ENCODE data around the gene EPHA1. TPM values are rescaled to one million over a fixed set of nuclear protein-coding genes. Genes with fewer than 3 reads are reported as not detected.
"Not testable (repeated sequence)": the region's sequence is repeated elsewhere in the genome, so short reads cannot be mapped to it uniquely, and the experiment has no call there.

The EPHA1 gene
- total RNA-seq, 1 donor from 2014 or later: 4.7 TPM

DNA sequence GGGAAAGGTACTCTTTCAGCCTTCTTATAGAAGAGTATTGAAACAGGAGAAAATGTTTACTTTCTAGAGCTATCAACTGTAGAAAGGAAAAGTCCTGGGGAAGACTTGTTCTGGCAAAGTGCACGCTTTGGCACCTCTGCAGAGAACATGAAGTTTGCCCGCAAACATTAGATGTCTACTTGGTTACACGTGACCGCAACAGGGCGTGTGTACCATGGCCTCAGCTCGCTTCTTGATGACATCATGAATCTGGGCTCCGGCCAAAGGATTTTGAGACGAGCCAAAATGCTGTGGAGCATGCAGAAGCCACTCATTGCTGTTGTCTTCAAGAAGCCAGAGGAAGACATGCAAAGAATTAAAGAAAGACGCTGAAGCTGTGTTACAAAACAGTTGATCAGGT lies 26.0 kb upstream of the EPHA1 start:
- no peak for DNase-seq
- TF ChIP-seq, protein P1, sequence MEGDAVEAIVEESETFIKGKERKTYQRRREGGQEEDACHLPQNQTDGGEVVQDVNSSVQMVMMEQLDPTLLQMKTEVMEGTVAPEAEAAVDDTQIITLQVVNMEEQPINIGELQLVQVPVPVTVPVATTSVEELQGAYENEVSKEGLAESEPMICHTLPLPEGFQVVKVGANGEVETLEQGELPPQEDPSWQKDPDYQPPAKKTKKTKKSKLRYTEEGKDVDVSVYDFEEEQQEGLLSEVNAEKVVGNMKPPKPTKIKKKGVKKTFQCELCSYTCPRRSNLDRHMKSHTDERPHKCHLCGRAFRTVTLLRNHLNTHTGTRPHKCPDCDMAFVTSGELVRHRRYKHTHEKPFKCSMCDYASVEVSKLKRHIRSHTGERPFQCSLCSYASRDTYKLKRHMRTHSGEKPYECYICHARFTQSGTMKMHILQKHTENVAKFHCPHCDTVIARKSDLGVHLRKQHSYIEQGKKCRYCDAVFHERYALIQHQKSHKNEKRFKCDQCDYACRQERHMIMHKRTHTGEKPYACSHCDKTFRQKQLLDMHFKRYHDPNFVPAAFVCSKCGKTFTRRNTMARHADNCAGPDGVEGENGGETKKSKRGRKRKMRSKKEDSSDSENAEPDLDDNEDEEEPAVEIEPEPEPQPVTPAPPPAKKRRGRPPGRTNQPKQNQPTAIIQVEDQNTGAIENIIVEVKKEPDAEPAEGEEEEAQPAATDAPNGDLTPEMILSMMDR (IDR thresholded peaks at IDR 0.05; ENCODE audit: partially characterized antibody, unreplicated experiment): no peak
- no peak overlapping the region for H3K27ac Mint-ChIP-seq (ENCODE audit: unreplicated experiment)
- H3K4me1 Mint-ChIP-seq (ENCODE audit: low read depth, unreplicated experiment): no peaks in the 10 kb centered on the region
- H3K4me3 Mint-ChIP-seq (ENCODE audit: unreplicated experiment): no peak overlapping the region
- peaks cover 2% of the 10 kb centered on the region for H3K27me3 Mint-ChIP-seq (ENCODE audit: unreplicated experiment)
- no peaks in the 10 kb centered on the region for H3K36me3 Mint-ChIP-seq (ENCODE audit: unreplicated experiment)
- H3K9me3 Mint-ChIP-seq (ENCODE audit: unreplicated experiment): no peaks in the 10 kb centered on the region

DNA sequence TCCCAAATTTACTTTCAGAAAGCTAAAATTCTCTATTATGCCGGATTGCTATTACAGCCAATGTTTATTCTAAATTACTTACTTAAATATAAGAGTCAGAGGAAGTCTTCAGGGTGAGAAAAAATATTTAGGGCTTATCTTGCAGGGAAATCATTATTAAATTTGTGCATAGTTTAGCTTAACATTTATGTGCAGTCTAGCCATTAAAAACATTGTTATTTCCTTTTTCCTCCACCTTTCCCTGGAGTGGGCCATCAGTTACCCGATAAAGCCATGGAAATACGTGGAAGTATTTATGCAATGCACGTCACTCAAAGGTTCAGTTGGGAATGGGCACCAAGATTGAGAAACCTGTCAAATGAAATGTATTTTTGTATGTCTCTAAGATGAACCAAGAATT lies 25.1 kb upstream of the EPHA1 start:
- TF ChIP-seq, protein P1 (IDR thresholded peaks at IDR 0.05; ENCODE audit: partially characterized antibody, unreplicated experiment): no peak

GRCh38 chr7:143431109-143431508 lies 22.5 kb upstream of the EPHA1 start:
- H3K27ac Mint-ChIP-seq (ENCODE audit: unreplicated experiment): no peak overlapping the region
- H3K4me1 Mint-ChIP-seq (ENCODE audit: low read depth, unreplicated experiment): no peaks in the 10 kb centered on the region
- H3K36me3 Mint-ChIP-seq (ENCODE audit: unreplicated experiment): no peaks in the 10 kb centered on the region
- no peak for DNase-seq
- H3K4me3 Mint-ChIP-seq (ENCODE audit: unreplicated experiment): no peak overlapping the region
- TF ChIP-seq, protein P1 (IDR thresholded peaks at IDR 0.05; ENCODE audit: partially characterized antibody, unreplicated experiment): no peak
- peaks cover 2% of the 10 kb centered on the region for H3K27me3 Mint-ChIP-seq (ENCODE audit: unreplicated experiment)
- H3K9me3 Mint-ChIP-seq (ENCODE audit: unreplicated experiment): no peaks in the 10 kb centered on the region

More for the DNA sequence above, 25.1 kb upstream of the EPHA1 start:
- H3K4me1 Mint-ChIP-seq (ENCODE audit: low read depth, unreplicated experiment): no peaks in the 10 kb centered on the region
- DNase-seq: no peak
- no peak overlapping the region for H3K4me3 Mint-ChIP-seq (ENCODE audit: unreplicated experiment)
- no peaks in the 10 kb centered on the region for H3K9me3 Mint-ChIP-seq (ENCODE audit: unreplicated experiment)
- H3K27me3 Mint-ChIP-seq (ENCODE audit: unreplicated experiment): peaks cover 2% of the 10 kb centered on the region
- no peak overlapping the region for H3K27ac Mint-ChIP-seq (ENCODE audit: unreplicated experiment)
- no peaks in the 10 kb centered on the region for H3K36me3 Mint-ChIP-seq (ENCODE audit: unreplicated experiment)

DNA sequence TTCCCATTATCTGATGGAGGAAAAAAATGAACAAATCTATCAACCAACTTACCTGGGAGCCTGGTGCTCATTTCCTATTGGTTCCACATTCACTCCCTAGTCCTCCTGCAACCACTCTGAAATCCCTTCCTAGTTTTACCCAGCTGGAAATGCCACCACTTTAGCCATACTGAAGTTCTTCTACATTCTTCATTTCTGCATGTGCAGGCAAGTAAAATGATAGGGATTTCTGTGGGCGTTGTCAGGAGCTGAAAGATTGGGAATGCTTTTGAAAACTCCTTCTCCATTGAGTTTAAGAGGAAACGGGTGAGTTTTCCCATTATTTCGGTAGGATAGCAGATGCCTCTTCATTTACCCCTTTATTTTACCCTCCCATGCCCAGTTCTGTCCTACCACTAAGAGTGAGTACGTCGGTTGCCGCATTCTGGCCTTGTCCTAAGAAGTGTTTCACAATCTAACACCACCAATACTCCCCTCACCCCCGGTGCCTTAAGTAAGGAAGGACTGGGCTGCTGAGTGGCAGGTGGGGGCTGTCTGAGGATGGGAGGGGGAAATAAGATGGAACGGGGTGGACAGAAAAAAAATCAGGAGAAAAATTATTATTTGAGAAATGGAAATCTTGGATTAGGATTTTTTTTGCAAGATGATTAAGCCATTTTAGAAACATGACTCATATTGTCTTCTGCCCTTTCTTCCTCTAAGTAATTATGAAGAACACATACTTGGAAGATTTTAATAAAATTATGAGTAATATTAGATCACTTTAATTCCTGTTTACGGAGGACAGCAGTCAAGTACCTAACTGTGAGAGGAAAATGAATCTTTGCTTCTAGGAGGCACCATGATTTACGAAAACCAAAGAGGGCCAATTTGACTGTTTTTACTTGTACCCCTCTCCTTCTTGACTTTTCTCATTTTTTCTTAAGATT lies 21.4 kb upstream of the EPHA1 start:
- Mint-ChIP-seq H3K9me3 (ENCODE audit: unreplicated experiment) (no peaks in the 10 kb centered on the region), H3K36me3 (ENCODE audit: unreplicated experiment) (no peaks in the 10 kb centered on the region), H3K4me3 (ENCODE audit: unreplicated experiment) (no peak overlapping the region), H3K27ac (ENCODE audit: unreplicated experiment) (no peak overlapping the region), H3K27me3 (ENCODE audit: unreplicated experiment) (peaks cover 2% of the 10 kb centered on the region), H3K4me1 (ENCODE audit: low read depth, unreplicated experiment) (no peaks in the 10 kb centered on the region)
- TF ChIP-seq, protein P1 (IDR thresholded peaks at IDR 0.05; ENCODE audit: partially characterized antibody, unreplicated experiment): no peak
- DNase-seq: no peak

DNA sequence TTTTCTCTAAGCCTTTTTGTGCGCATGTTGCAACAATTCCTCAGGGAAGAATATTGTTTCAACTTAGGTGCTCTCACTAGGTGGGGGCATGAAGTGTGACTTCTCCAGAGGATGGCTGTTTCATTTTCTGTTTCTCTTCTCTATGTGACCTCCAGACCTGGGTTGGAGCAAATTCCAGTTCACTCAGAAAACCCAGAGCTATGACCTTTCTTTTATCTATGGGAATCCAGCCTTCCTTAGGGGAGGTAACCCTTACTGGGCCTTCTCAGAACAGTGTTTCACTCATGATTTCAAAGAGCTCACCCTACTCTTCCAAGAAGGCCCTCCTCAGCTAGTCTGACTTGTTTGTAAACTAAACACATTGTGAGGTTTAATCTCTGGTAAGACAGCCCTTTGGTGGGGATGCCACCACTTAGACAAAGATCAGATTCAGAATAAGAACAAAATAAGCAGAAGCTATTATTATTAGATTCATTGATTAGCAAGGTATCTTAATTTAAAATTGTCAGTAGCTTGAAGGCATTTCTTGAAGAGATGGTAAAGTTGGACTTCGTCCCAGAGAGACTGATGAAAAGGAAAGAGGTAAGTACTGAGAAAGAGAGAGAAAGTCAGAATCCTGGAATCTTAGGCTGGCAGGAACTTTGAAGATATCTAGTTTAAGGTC lies 18.0 kb upstream of the EPHA1 start:
- Mint-ChIP-seq H3K27ac (ENCODE audit: unreplicated experiment) (no peak overlapping the region), H3K36me3 (ENCODE audit: unreplicated experiment) (peaks cover 4% of the 10 kb centered on the region), H3K4me1 (ENCODE audit: low read depth, unreplicated experiment) (no peaks in the 10 kb centered on the region), H3K4me3 (ENCODE audit: unreplicated experiment) (no peak overlapping the region), H3K27me3 (ENCODE audit: unreplicated experiment) (peaks cover 2% of the 10 kb centered on the region), H3K9me3 (ENCODE audit: unreplicated experiment) (no peaks in the 10 kb centered on the region)
- DNase-seq: no peak
- TF ChIP-seq, protein P1 (IDR thresholded peaks at IDR 0.05; ENCODE audit: partially characterized antibody, unreplicated experiment): no peak

- not testable (repeated sequence) for H3K4me3 Mint-ChIP-seq (ENCODE audit: unreplicated experiment); H3K27ac Mint-ChIP-seq (ENCODE audit: unreplicated experiment); H3K9me3 Mint-ChIP-seq (ENCODE audit: unreplicated experiment); H3K27me3 Mint-ChIP-seq (ENCODE audit: unreplicated experiment); H3K36me3 Mint-ChIP-seq (ENCODE audit: unreplicated experiment); DNase-seq; H3K4me1 Mint-ChIP-seq (ENCODE audit: low read depth, unreplicated experiment)
These were observed 15.8 kb upstream of the EPHA1 start for GRCh38 chr7:143424476-143424875.

Data from glutamatergic neuron (in vitro differentiated cells).